ENCODE data around the gene SCN1A. TPM values are rescaled to one million over a fixed set of nuclear protein-coding genes. Genes with fewer than 3 reads are reported as not detected.

Gene SCN1A
- total and polyA plus RNA-seq, 2 of the 13 experiments (the other 11 are each of a cell fraction or from before 2014, with no cell fraction given) = 19.9 to 39.4 TPM

DNA sequence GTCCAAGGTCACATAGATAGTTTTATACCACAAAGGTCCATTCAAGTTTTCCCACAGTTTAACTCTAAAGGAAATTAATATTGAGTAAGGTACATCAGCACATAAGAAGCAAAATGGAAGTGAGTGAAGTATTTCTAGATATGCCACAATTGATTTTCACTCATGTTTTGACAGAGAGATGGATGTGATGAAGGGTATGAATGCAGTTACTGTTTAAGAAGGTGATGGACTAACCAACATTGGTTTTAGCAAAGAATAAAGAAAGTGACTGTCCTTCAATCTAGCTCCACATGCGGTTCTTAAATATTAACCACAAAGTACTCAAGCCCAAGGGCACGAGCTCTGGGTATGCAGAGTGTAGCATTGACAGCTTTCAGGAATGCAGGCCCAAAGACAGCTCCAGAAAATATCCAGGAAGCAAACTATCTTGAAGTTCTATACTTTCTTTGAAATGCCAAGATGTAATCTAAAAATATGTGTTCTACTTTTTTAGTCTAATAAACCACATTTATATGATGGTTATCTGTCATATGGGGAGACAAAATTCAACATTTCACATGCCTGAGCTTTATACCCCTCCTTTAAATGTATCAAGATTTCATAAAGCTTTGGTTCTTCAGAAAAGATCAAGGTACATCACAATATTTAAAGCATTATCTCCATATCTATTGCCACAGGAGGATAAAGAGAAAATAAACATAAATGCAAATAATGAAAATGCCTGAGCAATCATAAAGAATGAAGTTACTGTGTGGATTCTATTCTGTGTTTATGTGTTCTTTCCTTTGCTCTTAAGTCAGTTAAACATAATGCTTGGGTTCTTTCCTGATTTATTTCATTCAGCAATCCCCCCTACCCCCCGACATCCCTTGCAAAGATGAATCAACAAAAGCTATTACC, 6.7 kb upstream of the SCN1A start (continued):
- TF ChIP-seq, protein P1, sequence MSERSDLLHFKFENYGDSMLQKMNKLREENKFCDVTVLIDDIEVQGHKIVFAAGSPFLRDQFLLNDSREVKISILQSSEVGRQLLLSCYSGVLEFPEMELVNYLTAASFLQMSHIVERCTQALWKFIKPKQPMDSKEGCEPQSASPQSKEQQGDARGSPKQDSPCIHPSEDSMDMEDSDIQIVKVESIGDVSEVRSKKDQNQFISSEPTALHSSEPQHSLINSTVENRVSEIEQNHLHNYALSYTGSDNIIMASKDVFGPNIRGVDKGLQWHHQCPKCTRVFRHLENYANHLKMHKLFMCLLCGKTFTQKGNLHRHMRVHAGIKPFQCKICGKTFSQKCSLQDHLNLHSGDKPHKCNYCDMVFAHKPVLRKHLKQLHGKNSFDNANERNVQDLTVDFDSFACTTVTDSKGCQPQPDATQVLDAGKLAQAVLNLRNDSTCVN (CRISPR knock-in tag; IDR thresholded peaks at IDR 0.05; ENCODE audit: borderline replicate concordance) = peak; percentile 100
- no peak for TF ChIP-seq ZNF557 (CRISPR knock-in tag; IDR thresholded peaks at IDR 0.05)
- TF ChIP-seq CBX1 (IDR thresholded peaks at IDR 0.05; ENCODE audit: low read depth) = no peak
- no peak for TF ChIP-seq FOXM1 (CRISPR knock-in tag; IDR thresholded peaks at IDR 0.05)
- TF ChIP-seq, protein P2, sequence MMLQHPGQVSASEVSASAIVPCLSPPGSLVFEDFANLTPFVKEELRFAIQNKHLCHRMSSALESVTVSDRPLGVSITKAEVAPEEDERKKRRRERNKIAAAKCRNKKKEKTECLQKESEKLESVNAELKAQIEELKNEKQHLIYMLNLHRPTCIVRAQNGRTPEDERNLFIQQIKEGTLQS (CRISPR knock-in tag; IDR thresholded peaks at IDR 0.05) = 0 out of 2 replicates have a peak, but pooled peaks have one; percentile 24
- TF ChIP-seq, protein P3, sequence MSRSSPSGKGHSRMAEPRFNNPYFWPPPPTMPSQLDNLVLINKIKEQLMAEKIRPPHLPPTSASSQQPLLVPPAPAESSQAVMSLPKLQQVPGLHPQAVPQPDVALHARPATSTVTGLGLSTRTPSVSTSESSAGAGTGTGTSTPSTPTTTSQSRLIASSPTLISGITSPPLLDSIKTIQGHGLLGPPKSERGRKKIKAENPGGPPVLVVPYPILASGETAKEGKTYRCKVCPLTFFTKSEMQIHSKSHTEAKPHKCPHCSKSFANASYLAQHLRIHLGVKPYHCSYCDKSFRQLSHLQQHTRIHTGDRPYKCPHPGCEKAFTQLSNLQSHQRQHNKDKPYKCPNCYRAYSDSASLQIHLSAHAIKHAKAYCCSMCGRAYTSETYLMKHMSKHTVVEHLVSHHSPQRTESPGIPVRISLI (CRISPR knock-in tag; IDR thresholded peaks at IDR 0.05; ENCODE audit: borderline replicate concordance) = peak; percentile 52; the same call in 1 of the 2 replicates
- no peak for TF ChIP-seq ZNF713 (CRISPR knock-in tag; IDR thresholded peaks at IDR 0.05)
- TF ChIP-seq, protein P4, sequence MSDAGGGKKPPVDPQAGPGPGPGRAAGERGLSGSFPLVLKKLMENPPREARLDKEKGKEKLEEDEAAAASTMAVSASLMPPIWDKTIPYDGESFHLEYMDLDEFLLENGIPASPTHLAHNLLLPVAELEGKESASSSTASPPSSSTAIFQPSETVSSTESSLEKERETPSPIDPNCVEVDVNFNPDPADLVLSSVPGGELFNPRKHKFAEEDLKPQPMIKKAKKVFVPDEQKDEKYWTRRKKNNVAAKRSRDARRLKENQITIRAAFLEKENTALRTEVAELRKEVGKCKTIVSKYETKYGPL (CRISPR knock-in tag; IDR thresholded peaks at IDR 0.05) = no peak
- no peak for TF ChIP-seq KMT2A (CRISPR knock-in tag; IDR thresholded peaks at IDR 0.05)
- TF ChIP-seq EP300 (IDR thresholded peaks at IDR 0.05; ENCODE audit: low read depth in 2 of 2, low read length in 2 of 2) = peak in 1 of 2 experiments; percentile 99; a peak in 3 of 4 replicates
- TF ChIP-seq EP300 (CRISPR knock-in tag; IDR thresholded peaks at IDR 0.05; ENCODE audit: borderline replicate concordance) = peak; percentile 96
- no peak for TF ChIP-seq ZNF678 (CRISPR knock-in tag; IDR thresholded peaks at IDR 0.05)
- peak; percentile 62 for TF ChIP-seq SOX13 (IDR thresholded peaks at IDR 0.05)
- TF ChIP-seq SOX13 (CRISPR knock-in tag; conservative IDR thresholded peaks at IDR 0.05 in 1 of 2, IDR thresholded peaks at IDR 0.05 in 1 of 2) = peak in 1 of 2 experiments; percentile 92; a peak in 2 of 4 replicates
- TF ChIP-seq, protein P5, sequence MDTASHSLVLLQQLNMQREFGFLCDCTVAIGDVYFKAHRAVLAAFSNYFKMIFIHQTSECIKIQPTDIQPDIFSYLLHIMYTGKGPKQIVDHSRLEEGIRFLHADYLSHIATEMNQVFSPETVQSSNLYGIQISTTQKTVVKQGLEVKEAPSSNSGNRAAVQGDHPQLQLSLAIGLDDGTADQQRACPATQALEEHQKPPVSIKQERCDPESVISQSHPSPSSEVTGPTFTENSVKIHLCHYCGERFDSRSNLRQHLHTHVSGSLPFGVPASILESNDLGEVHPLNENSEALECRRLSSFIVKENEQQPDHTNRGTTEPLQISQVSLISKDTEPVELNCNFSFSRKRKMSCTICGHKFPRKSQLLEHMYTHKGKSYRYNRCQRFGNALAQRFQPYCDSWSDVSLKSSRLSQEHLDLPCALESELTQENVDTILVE (CRISPR knock-in tag; IDR thresholded peaks at IDR 0.05) = peak; percentile 70
- TF ChIP-seq, protein P6, sequence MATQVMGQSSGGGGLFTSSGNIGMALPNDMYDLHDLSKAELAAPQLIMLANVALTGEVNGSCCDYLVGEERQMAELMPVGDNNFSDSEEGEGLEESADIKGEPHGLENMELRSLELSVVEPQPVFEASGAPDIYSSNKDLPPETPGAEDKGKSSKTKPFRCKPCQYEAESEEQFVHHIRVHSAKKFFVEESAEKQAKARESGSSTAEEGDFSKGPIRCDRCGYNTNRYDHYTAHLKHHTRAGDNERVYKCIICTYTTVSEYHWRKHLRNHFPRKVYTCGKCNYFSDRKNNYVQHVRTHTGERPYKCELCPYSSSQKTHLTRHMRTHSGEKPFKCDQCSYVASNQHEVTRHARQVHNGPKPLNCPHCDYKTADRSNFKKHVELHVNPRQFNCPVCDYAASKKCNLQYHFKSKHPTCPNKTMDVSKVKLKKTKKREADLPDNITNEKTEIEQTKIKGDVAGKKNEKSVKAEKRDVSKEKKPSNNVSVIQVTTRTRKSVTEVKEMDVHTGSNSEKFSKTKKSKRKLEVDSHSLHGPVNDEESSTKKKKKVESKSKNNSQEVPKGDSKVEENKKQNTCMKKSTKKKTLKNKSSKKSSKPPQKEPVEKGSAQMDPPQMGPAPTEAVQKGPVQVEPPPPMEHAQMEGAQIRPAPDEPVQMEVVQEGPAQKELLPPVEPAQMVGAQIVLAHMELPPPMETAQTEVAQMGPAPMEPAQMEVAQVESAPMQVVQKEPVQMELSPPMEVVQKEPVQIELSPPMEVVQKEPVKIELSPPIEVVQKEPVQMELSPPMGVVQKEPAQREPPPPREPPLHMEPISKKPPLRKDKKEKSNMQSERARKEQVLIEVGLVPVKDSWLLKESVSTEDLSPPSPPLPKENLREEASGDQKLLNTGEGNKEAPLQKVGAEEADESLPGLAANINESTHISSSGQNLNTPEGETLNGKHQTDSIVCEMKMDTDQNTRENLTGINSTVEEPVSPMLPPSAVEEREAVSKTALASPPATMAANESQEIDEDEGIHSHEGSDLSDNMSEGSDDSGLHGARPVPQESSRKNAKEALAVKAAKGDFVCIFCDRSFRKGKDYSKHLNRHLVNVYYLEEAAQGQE (IDR thresholded peaks at IDR 0.05; ENCODE audit: borderline replicate concordance in 1 of 2, low read depth in 1 of 2, low read length in 2 of 2) = peak in 1 of 2 experiments; percentile 73; a peak in 1 of 4 replicates
- TF ChIP-seq ZNF124 (CRISPR knock-in tag; IDR thresholded peaks at IDR 0.05) = peak; percentile 30; the same call in 1 of the 2 replicates
- TF ChIP-seq THYN1 (CRISPR knock-in tag; IDR thresholded peaks at IDR 0.05; ENCODE audit: borderline replicate concordance, low read depth) = 0 out of 2 replicates have a peak, but pooled peaks have one; percentile 6
